Breast epithelium (tissue), 3 donors: ENCODE data around the gene LRP6.

ENCODE experiments used
- CTCF ChIP-seq, 3 donors: fragments of 450-650 bp; IDR thresholded peaks; one replicate each; pipeline ENCODE4 v1.5.1; 2016 to 2017; ENCODE audit warnings: antibody characterized with exemption in 3 of 3, mild to moderate bottlenecking in 3 of 3, moderate library complexity in 3 of 3
- POLR2A ChIP-seq: fragments of 450-650 bp; IDR thresholded peaks from one replicate; pipeline ENCODE4 v1.6.1; 2016; ENCODE audit warnings: antibody characterized with exemption, mild to moderate bottlenecking, moderate library complexity
- POLR2AphosphoS5 ChIP-seq, 3 donors: sonication (generic); formaldehyde crosslinking; IDR thresholded peaks; one replicate each; pipeline ENCODE4 v1.6.1; 2017; ENCODE audit warnings: antibody characterized with exemption in 3 of 3

- TF ChIP-seq CTCF (IDR thresholded peaks at IDR 0.05) (no peak), POLR2A (no peak), POLR2AphosphoS5 (IDR thresholded peaks at IDR 0.05) (no peak)
Observed at GRCh38 chr12:12249216-12250050, 17.4 kb downstream of the LRP6 start.
